Measurements from ENCODE around the gene RRP1. TPM values are rescaled to one million over a fixed set of nuclear protein-coding genes. Genes with fewer than 3 reads are reported as not detected.

Gene RRP1
- total and polyA plus RNA-seq, 9 of the 15 experiments (the other 6 are each of a cell fraction or from before 2014, with no cell fraction given), result 0.89 to 105 (median 51.6) TPM

GRCh38 chr21:43814215-43815106 lies 25.1 kb downstream of the RRP1 start:
- no peaks in the 10 kb centered on the region; a peak in 1 of 5 replicates for H3K27me3 ChIP-seq (ENCODE audit: control insufficient read depth in 2 of 2, insufficient read depth in 2 of 2, low read length in 2 of 2)
- 0 out of 2 replicates have a peak, but pooled peaks cover 4% of the 10 kb centered on the region for H4K20me1 ChIP-seq (replicated peaks; ENCODE audit: control insufficient read depth, insufficient read depth, low read length)
- TF ChIP-seq MTA1 (IDR thresholded peaks at IDR 0.05; ENCODE audit: borderline replicate concordance) (no peak), ZC3H4 (CRISPR knock-in tag; IDR thresholded peaks at IDR 0.05; ENCODE audit: borderline replicate concordance) (0 out of 2 replicates have a peak, but pooled peaks have one; percentile 18), NFIC (IDR thresholded peaks at IDR 0.05) (peak; percentile 24; the same call in 1 of the 2 replicates), RBM22 (IDR thresholded peaks at IDR 0.05; ENCODE audit: low read depth, low read length, poor library complexity, severe bottlenecking) (no peak), ZNF263 (CRISPR knock-in tag; IDR thresholded peaks at IDR 0.05; ENCODE audit: borderline replicate concordance) (no peak), EP300 (IDR thresholded peaks at IDR 0.05; ENCODE audit: low read length) (no peak), PKNOX1 (IDR thresholded peaks at IDR 0.05) (peak; percentile 24; the same call in 1 of the 2 replicates), POLR2G (IDR thresholded peaks at IDR 0.05; ENCODE audit: low read depth, low read length) (peak; percentile 49; the same call in 1 of the 2 replicates)
- H3K9ac ChIP-seq (ENCODE audit: insufficient read depth in 1 of 2, low read depth in 2 of 2, low read length in 2 of 2), result peak overlapping the region in 1 of 2 experiments; percentile 28; a peak in 2 of 4 replicates
- no peaks in the 10 kb centered on the region for H3K79me2 ChIP-seq (ENCODE audit: control insufficient read depth, insufficient read depth, low read length)
- DNase-seq (ENCODE audit: extremely low read depth in 1 of 4, low spot score in 3 of 4), result no peak
- FAIRE-seq, result peak; percentile 11
- in situ Hi-C loops (cut with MboI) (loop anchor here (5.0 kb wide), 1 partner anchor 128 kb away; no protein-coding TSS in a partner anchor), intact Hi-C loops (cut with micrococcal nuclease) (loop anchor here (5.0 kb wide), 1 partner anchor 83 kb away; no protein-coding TSS in a partner anchor)
- peak overlapping the region; percentile 21; the same call in 1 of the 2 replicates for H3K4me2 ChIP-seq (ENCODE audit: insufficient read depth, low read length)
- no peaks in the 10 kb centered on the region for H3K9me3 ChIP-seq (replicated peaks; ENCODE audit: control insufficient read depth, insufficient read depth, low read depth, low read length)
- CTCF ChIA-PET (ENCODE audit: low intra/inter-chr PET ratio), result no interaction called here
- no peak overlapping the region for H2AFZ ChIP-seq (ENCODE audit: low read depth, low read length)
- WGBS (ENCODE audit: insufficient coverage, low coverage, missing lambda C conversion rate), result 68% methylated on average over 28 of the region's 28 CpGs
- H3K36me3 ChIP-seq (ENCODE audit: control insufficient read depth, insufficient read depth, low read length), result 0 out of 3 replicates have a peak, but pooled peaks cover 3% of the 10 kb centered on the region
- H3K27ac ChIP-seq (ENCODE audit: extremely low read depth, low read depth, low read length), result no peak overlapping the region
- H3K9me1 ChIP-seq (ENCODE audit: control insufficient read depth, insufficient read depth, low read length), result no peaks in the 10 kb centered on the region
- H3K4me3 ChIP-seq, result no peak overlapping the region
- H3K4me1 ChIP-seq (replicated peaks in 1 of 2; ENCODE audit: control insufficient read depth in 2 of 2, insufficient read depth in 2 of 2, low read length in 2 of 2), result peaks cover 20 to 96% of the 10 kb centered on the region in 2 experiments
- BruUV-seq (replicated peaks), result no TSS peak
- POLR2A ChIA-PET, result interaction anchor here (0.6 to 1.0 kb wide), 3 partner anchors 10 to 201 kb away, joined by 3 read pairs; no protein-coding TSS in a partner anchor
- no peak for ATAC-seq

Data from K562 (cell line).